Breast epithelium (tissue), 4 donors: ENCODE measurements around the gene ZNF223. TPM values are rescaled to one million over a fixed set of nuclear protein-coding genes. Genes with fewer than 3 reads are reported as not detected.

Source experiments
- DNase-seq, 2 donors: peaks; one replicate each; pipeline ENCODE4 v3.0.0-alpha.2; 2019; ENCODE audit warnings: low spot score in 2 of 2
- H3K27ac ChIP-seq, 2 donors: fragments of 200-600 bp; sonication (generic) in 1 of 2; one replicate each; pipeline ENCODE4 v1.5.1; 2016 to 2019; ENCODE audit warnings: mild to moderate bottlenecking in 1 of 2
- H3K27me3 ChIP-seq, 2 donors: fragments of 200-600 bp; sonication (generic) in 1 of 2; one replicate each; pipeline versions ENCODE4 v1.5.1 to v1.6.0; 2017 to 2019; ENCODE audit warnings: control low read depth in 1 of 2, mild to moderate bottlenecking in 1 of 2
- H3K36me3 ChIP-seq: fragments of 200-600 bp; one replicate; pipeline ENCODE4 v1.5.1; 2019
- H3K4me1 ChIP-seq, 2 donors: fragments of 200-600 bp; sonication (generic); one replicate each; pipeline ENCODE4 v1.5.1; 2016 to 2019; ENCODE audit warnings: control low read depth in 1 of 2
- H3K4me3 ChIP-seq, 3 donors: fragments of 200-600 bp; sonication (generic); 1 replicate in 2 of 3; 2 replicates in 1 of 3; pipeline ENCODE4 v1.5.1; 2016 to 2019; ENCODE audit warnings: mild to moderate bottlenecking in 3 of 3, moderate library complexity in 2 of 3
- H3K9me3 ChIP-seq, 2 donors: fragments of 200-600 bp; sonication (generic) in 1 of 2; one replicate each; pipeline ENCODE4 v1.5.1; 2016 to 2019; ENCODE audit warnings: control low read depth in 1 of 2
- CTCF ChIP-seq, 3 donors: fragments of 450-650 bp; IDR thresholded peaks; one replicate each; pipeline ENCODE4 v1.5.1; 2016 to 2017; ENCODE audit warnings: antibody characterized with exemption in 3 of 3, mild to moderate bottlenecking in 3 of 3, moderate library complexity in 3 of 3
- POLR2A ChIP-seq: fragments of 450-650 bp; IDR thresholded peaks from one replicate; pipeline ENCODE4 v1.6.1; 2016; ENCODE audit warnings: antibody characterized with exemption, mild to moderate bottlenecking, moderate library complexity
- POLR2AphosphoS5 ChIP-seq, 3 donors: sonication (generic); formaldehyde crosslinking; IDR thresholded peaks; one replicate each; pipeline ENCODE4 v1.6.1; 2017; ENCODE audit warnings: antibody characterized with exemption in 3 of 3
- intact Hi-C: fragments of 100-400 bp; cut with DNase I; formaldehyde crosslinking; loops from one replicate; pipeline ENCODE4 v1.15.1; 2023; ENCODE audit warnings: low total_unique reads
- total RNA-seq, 3 donors: library from RNA; depleted of rRNA; stranded (reverse); fragments of >200 nt; gene quantifications; one replicate each; pipeline ENCODE4 v1.1.0, GENCODE V29; 2016

Gene ZNF223
- total RNA-seq, 3 donors from 2014 or later: 2.6 to 12.3 (median 5.6) TPM

DNA sequence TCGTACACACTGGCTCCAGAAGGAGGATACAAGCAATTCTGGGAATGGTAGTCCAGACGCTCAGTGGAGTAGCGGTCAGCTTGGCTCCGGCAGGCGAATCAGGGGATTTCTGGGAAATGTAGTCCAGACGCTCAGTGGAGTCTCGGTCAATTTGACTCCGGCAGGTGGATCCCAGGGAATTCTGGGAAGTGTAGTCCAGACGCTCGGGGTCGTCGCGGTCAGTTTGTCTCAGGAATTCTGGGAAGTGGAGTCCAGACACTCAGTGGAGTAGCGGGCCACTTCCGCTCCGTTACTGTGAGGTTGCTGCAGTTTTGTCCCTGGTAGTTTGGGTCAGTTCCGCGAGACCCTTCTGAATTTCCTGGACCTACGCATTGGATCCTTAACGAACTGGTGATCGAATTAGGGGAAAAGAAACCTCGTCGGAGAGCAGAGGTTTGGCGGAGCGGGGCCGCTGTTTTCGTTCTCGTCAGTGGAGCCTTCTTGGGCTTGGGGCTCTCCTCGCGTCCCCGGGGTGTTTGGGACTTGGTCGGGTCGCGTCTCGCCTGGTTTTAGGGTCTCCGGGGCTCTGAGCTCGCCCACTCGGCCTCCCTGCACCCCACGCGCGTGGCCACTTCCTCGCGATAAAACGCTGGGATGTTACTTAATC, 61.4 kb downstream of the ZNF223 start, which contains the start of gene ZNF225:
TSS of gene ZNF225 (plus strand) at position 262 of the 646 bp plus-strand sequence. CDS start 2,429 bp downstream, outside the sequence.
- Histone ChIP-seq H3K27me3 (no peaks in the 10 kb centered on the region), H3K27ac (peak within 1 kb of the TSS; percentile 77 to 81), H3K9me3 (peaks cover 27 to 33% of the 10 kb centered on the region in 2 donors), H3K36me3 (peaks cover 6% of the 10 kb centered on the region), H3K4me1 (peaks cover 0 to 8% of the 10 kb centered on the region in 2 donors), H3K4me3 (peak within 1 kb of the TSS; percentile 60 to 90 (median 83))
- DNase-seq: peak; percentile 92 to 97
- TF ChIP-seq POLR2AphosphoS5 (IDR thresholded peaks at IDR 0.05) (peak; percentile 80 to 83 (median 82)), CTCF (IDR thresholded peaks at IDR 0.05) (no peak), POLR2A (no peak)
- intact Hi-C loops: no loop called here

DNA sequence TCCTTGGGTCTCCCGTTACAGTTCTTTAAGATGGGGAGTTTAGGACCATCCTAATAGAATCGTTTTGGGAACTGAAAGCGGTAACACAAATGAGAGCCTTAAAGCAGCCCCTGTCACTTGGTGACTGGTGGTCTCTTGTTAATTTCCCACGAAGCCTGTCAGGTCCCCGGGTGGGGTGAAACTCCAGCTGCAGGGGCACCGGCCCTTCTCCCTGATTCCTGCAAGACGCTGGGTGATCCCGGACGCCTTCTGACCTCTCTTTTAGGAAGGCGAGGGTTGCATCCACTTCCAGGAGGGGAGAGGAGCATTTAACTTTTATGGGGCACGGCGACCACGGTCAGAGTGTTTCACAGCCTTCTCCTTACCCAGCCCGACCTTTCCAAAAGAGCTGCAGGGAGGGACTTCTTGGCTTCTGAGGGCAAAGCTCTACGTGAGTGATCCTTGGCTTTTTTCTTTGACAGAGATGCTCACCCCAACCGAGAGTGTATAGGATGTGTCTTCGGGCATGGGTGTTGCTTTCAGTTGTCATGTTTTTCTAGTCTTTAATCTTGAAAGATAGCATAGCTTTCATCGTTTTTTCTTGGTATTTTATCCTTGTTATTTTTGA, 62.1 kb downstream of the ZNF223 start:
- Histone ChIP-seq H3K4me3 (peak overlapping the region; percentile 60 to 90 (median 83)), H3K4me1 (peaks cover 0 to 8% of the 10 kb centered on the region in 2 donors), H3K36me3 (peaks cover 9% of the 10 kb centered on the region), H3K27me3 (no peaks in the 10 kb centered on the region), H3K9me3 (peaks cover 26% of the 10 kb centered on the region in 2 donors), H3K27ac (peak overlapping the region; percentile 77 to 81)
- intact Hi-C loops: no loop called here
- DNase-seq: no peak
- no peak for TF ChIP-seq POLR2AphosphoS5 (IDR thresholded peaks at IDR 0.05)
- TF ChIP-seq CTCF (IDR thresholded peaks at IDR 0.05): no peak
- no peak for TF ChIP-seq POLR2A

Other genes starting within 250 kb of the ZNF223 start
- 1 to 10 TPM in 2 of 3 donors, under 1 TPM in 1; 0.48 to 7.2 (median 6.2) TPM for gene LYPD5, start 249.6 kb upstream of the ZNF223 start, total RNA-seq
- gene ZNF283, start 224.7 kb upstream of the ZNF223 start, total RNA-seq: 10 to 100 TPM in 2 of 3 donors, 1 to 10 TPM in 1; 6.9 to 19.6 (median 13.8) TPM
- gene ZNF404, start 168.1 kb upstream of the ZNF223 start, total RNA-seq: 1 to 10 TPM; 1.1 to 5.9 (median 3.6) TPM
- 10 to 100 TPM in 2 of 3 donors, 1 to 10 TPM in 1; 9.8 to 29.7 (median 19.3) TPM for gene ZNF45, start 116.8 kb upstream of the ZNF223 start, total RNA-seq
- 10 to 100 TPM in 1 of 3 donors, 1 to 10 TPM in 2; 4.5 to 11.7 (median 7.2) TPM for gene ZNF221, start 100.8 kb upstream of the ZNF223 start, total RNA-seq
- gene ZNF155, start 67.8 kb upstream of the ZNF223 start, total RNA-seq: 10 to 100 TPM in 2 of 3 donors, 1 to 10 TPM in 1; 6.1 to 17.4 (median 15.1) TPM
- gene ZNF230, start 49.1 kb upstream of the ZNF223 start, total RNA-seq: 1 to 10 TPM; 3.0 to 8.3 (median 5.6) TPM
- 1 to 10 TPM; 1.8 to 3.8 (median 2.9) TPM for gene ZNF222, start 26.7 kb upstream of the ZNF223 start, total RNA-seq
- 1 to 10 TPM; 1.1 to 4.2 (median 2.9) TPM for gene ZNF284, start 20.1 kb downstream of the ZNF223 start, total RNA-seq
- gene ZNF224, start 42.3 kb downstream of the ZNF223 start, total RNA-seq: 10 to 100 TPM; 22.4 to 51.4 (median 30.8) TPM
- 1 to 10 TPM; 3.4 to 6.6 (median 4.6) TPM for gene ZNF225, start 61.4 kb downstream of the ZNF223 start, total RNA-seq
- gene ZNF234, start 89.5 kb downstream of the ZNF223 start, total RNA-seq: 10 to 100 TPM in 1 of 3 donors, 1 to 10 TPM in 2; 6.4 to 11.3 (median 8.2) TPM
- 10 to 100 TPM; 14.4 to 34.2 (median 18.7) TPM for gene ZNF226, start 113.1 kb downstream of the ZNF223 start, total RNA-seq
- 10 to 100 TPM in 2 of 3 donors, 1 to 10 TPM in 1; 8.2 to 33.2 (median 18.7) TPM for gene ZNF227, start 160.5 kb downstream of the ZNF223 start, total RNA-seq
- gene ZNF233, start 207.8 kb downstream of the ZNF223 start, total RNA-seq: 1 to 10 TPM in 2 of 3 donors, under 1 TPM in 1; 0.32 to 2.5 (median 1.3) TPM